ENCODE results near the gene TMEM44.

GRCh38 chr3:194586836-194587235, 46.4 kb downstream of the TMEM44 start:
- TF ChIP-seq CTCF (IDR thresholded peaks at IDR 0.05) (no peak), POLR2A (IDR thresholded peaks at IDR 0.05) (no peak), POLR2AphosphoS5 (IDR thresholded peaks at IDR 0.05) (no peak)
